ENCODE measurements around the gene HS3ST5. TPM values are rescaled to one million over a fixed set of nuclear protein-coding genes. Genes with fewer than 3 reads are reported as not detected.
A peak's percentile ranks its signal among the peaks of the same experiment; 100 is the strongest.

Gene HS3ST5
- total and polyA plus RNA-seq, 2 donors (not counting 1 experiment from before 2014, with no cell fraction given): under 0.01 TPM; not detected in 1

GRCh38 chr6:114125576-114125975 lies 217.2 kb downstream of the HS3ST5 start:
- H3K4me2 ChIP-seq (ENCODE audit: extremely low read depth, insufficient read depth, low read length): no peak overlapping the region

GRCh38 chr6:114121913-114122662 lies 220.7 kb downstream of the HS3ST5 start:
- H3K4me2 ChIP-seq (ENCODE audit: extremely low read depth, insufficient read depth, low read length): no peak overlapping the region
- H3K79me2 ChIP-seq (ENCODE audit: control insufficient read depth, insufficient read depth, low read length): no peaks in the 10 kb centered on the region
- H3K9me3 ChIP-seq (ENCODE audit: control insufficient read depth, insufficient read depth, low read depth, low read length): no peaks in the 10 kb centered on the region
- no peak overlapping the region for H3K9ac ChIP-seq (ENCODE audit: insufficient read depth, low read length)
- no peak overlapping the region for H2AFZ ChIP-seq (ENCODE audit: low read length)
- no peaks in the 10 kb centered on the region for H3K4me1 ChIP-seq (ENCODE audit: control insufficient read depth, extremely low read depth, insufficient read depth, low read length)
- H3K4me3 ChIP-seq (replicated peaks in 1 of 4; ENCODE audit: control extremely low read depth in 1 of 4, insufficient read depth in 1 of 4, low read depth in 3 of 4, low read length in 4 of 4): no peak overlapping the region
- no peaks in the 10 kb centered on the region for H3K36me3 ChIP-seq (ENCODE audit: control insufficient read depth, insufficient read depth, low read length)
- H4K20me1 ChIP-seq (ENCODE audit: control insufficient read depth, extremely low read depth, insufficient read depth, low read length): no peaks in the 10 kb centered on the region
- TF ChIP-seq EZH2 (IDR thresholded peaks at IDR 0.05; ENCODE audit: low read length, missing control alignments): no peak
- TF ChIP-seq CTCF (conservative IDR thresholded peaks at IDR 0.05 in 1 of 2, IDR thresholded peaks at IDR 0.05 in 1 of 2; ENCODE audit: low read depth in 1 of 2, low read length in 2 of 2): no peak
- no peak overlapping the region for H3K27ac ChIP-seq (ENCODE audit: insufficient read depth, low read length)
- H3K27me3 ChIP-seq (ENCODE audit: control insufficient read depth, insufficient read depth, low read length): no peaks in the 10 kb centered on the region
- peak in 1 of 2 donors; percentile 30 for DNase-seq (ENCODE audit: low read depth in 2 of 2)

More at GRCh38 chr6:114125576-114125975, 217.2 kb downstream of the HS3ST5 start:
- TF ChIP-seq CTCF (conservative IDR thresholded peaks at IDR 0.05 in 1 of 2, IDR thresholded peaks at IDR 0.05 in 1 of 2; ENCODE audit: low read depth in 1 of 2, low read length in 2 of 2): no peak
- no peak for TF ChIP-seq EZH2 (IDR thresholded peaks at IDR 0.05; ENCODE audit: low read length, missing control alignments)
- Histone ChIP-seq H3K4me3 (replicated peaks in 1 of 4; ENCODE audit: control extremely low read depth in 1 of 4, insufficient read depth in 1 of 4, low read depth in 3 of 4, low read length in 4 of 4) (no peak overlapping the region), H3K36me3 (ENCODE audit: control insufficient read depth, insufficient read depth, low read length) (no peaks in the 10 kb centered on the region), H3K27me3 (ENCODE audit: control insufficient read depth, insufficient read depth, low read length) (no peaks in the 10 kb centered on the region), H4K20me1 (ENCODE audit: control insufficient read depth, extremely low read depth, insufficient read depth, low read length) (no peaks in the 10 kb centered on the region), H2AFZ (ENCODE audit: low read length) (no peak overlapping the region), H3K4me1 (ENCODE audit: control insufficient read depth, extremely low read depth, insufficient read depth, low read length) (no peaks in the 10 kb centered on the region), H3K9ac (ENCODE audit: insufficient read depth, low read length) (no peak overlapping the region), H3K9me3 (ENCODE audit: control insufficient read depth, insufficient read depth, low read depth, low read length) (no peaks in the 10 kb centered on the region), H3K79me2 (ENCODE audit: control insufficient read depth, insufficient read depth, low read length) (no peaks in the 10 kb centered on the region), H3K27ac (ENCODE audit: insufficient read depth, low read length) (no peak overlapping the region)
- no peak for DNase-seq (ENCODE audit: low read depth in 2 of 2)

GRCh38 chr6:114119056-114119455 lies 223.8 kb downstream of the HS3ST5 start:
- Histone ChIP-seq H3K9me3 (ENCODE audit: control insufficient read depth, insufficient read depth, low read depth, low read length) (no peaks in the 10 kb centered on the region), H3K36me3 (ENCODE audit: control insufficient read depth, insufficient read depth, low read length) (no peaks in the 10 kb centered on the region), H3K4me3 (replicated peaks in 1 of 4; ENCODE audit: control extremely low read depth in 1 of 4, insufficient read depth in 1 of 4, low read depth in 3 of 4, low read length in 4 of 4) (no peak overlapping the region), H3K4me2 (ENCODE audit: extremely low read depth, insufficient read depth, low read length) (no peak overlapping the region), H3K27me3 (ENCODE audit: control insufficient read depth, insufficient read depth, low read length) (no peaks in the 10 kb centered on the region), H3K27ac (ENCODE audit: insufficient read depth, low read length) (no peak overlapping the region), H2AFZ (ENCODE audit: low read length) (no peak overlapping the region), H3K9ac (ENCODE audit: insufficient read depth, low read length) (no peak overlapping the region), H3K4me1 (ENCODE audit: control insufficient read depth, extremely low read depth, insufficient read depth, low read length) (no peaks in the 10 kb centered on the region), H3K79me2 (ENCODE audit: control insufficient read depth, insufficient read depth, low read length) (no peaks in the 10 kb centered on the region), H4K20me1 (ENCODE audit: control insufficient read depth, extremely low read depth, insufficient read depth, low read length) (no peaks in the 10 kb centered on the region)
- TF ChIP-seq EZH2 (IDR thresholded peaks at IDR 0.05; ENCODE audit: low read length, missing control alignments) (no peak), CTCF (conservative IDR thresholded peaks at IDR 0.05 in 1 of 2, IDR thresholded peaks at IDR 0.05 in 1 of 2; ENCODE audit: low read depth in 1 of 2, low read length in 2 of 2) (no peak)
- DNase-seq (ENCODE audit: low read depth in 2 of 2): no peak

All from fibroblast of lung (primary cell).